ENCODE data around the gene WDR70.

- TF ChIP-seq, protein P1, sequence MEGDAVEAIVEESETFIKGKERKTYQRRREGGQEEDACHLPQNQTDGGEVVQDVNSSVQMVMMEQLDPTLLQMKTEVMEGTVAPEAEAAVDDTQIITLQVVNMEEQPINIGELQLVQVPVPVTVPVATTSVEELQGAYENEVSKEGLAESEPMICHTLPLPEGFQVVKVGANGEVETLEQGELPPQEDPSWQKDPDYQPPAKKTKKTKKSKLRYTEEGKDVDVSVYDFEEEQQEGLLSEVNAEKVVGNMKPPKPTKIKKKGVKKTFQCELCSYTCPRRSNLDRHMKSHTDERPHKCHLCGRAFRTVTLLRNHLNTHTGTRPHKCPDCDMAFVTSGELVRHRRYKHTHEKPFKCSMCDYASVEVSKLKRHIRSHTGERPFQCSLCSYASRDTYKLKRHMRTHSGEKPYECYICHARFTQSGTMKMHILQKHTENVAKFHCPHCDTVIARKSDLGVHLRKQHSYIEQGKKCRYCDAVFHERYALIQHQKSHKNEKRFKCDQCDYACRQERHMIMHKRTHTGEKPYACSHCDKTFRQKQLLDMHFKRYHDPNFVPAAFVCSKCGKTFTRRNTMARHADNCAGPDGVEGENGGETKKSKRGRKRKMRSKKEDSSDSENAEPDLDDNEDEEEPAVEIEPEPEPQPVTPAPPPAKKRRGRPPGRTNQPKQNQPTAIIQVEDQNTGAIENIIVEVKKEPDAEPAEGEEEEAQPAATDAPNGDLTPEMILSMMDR (IDR thresholded peaks at IDR 0.05), result no peak
- TF ChIP-seq POLR2A (IDR thresholded peaks at IDR 0.05), result no peak
- no peak for TF ChIP-seq EP300 (IDR thresholded peaks at IDR 0.05)
These were observed 203.1 kb downstream of the WDR70 start for GRCh38 chr5:37582202-37582601.

Data from ovary (tissue), 3 donors.